ENCODE results near the gene UQCR10. TPM values are rescaled to one million over a fixed set of nuclear protein-coding genes. Genes with fewer than 3 reads are reported as not detected.

The UQCR10 gene
- polyA plus RNA-seq, 1 donor from 2014 or later = 192 TPM

GRCh38 chr22:29811377-29811776, 44.2 kb downstream of the UQCR10 start:
- no peak for TF ChIP-seq MXI1 (conservative IDR thresholded peaks at IDR 0.05; ENCODE audit: poor library complexity, severe bottlenecking)
- no peak for TF ChIP-seq EP300 (conservative IDR thresholded peaks at IDR 0.05; ENCODE audit: poor library complexity, severe bottlenecking)
- TF ChIP-seq SMC3 (conservative IDR thresholded peaks at IDR 0.05; ENCODE audit: poor library complexity) = no peak
- TF ChIP-seq POLR2AphosphoS5 (IDR thresholded peaks at IDR 0.05) = no peak
- no peak for TF ChIP-seq EZH2 (IDR thresholded peaks at IDR 0.05; ENCODE audit: borderline replicate concordance, insufficient read depth, low read length, poor library complexity, severe bottlenecking)
- no peak for TF ChIP-seq RAD21 (conservative IDR thresholded peaks at IDR 0.05)
- TF ChIP-seq TAF1 (IDR thresholded peaks at IDR 0.05; ENCODE audit: low read depth) = no peak
- no peak for TF ChIP-seq CTCF (IDR thresholded peaks at IDR 0.05; ENCODE audit: poor library complexity, severe bottlenecking)
- TF ChIP-seq, protein P1, sequence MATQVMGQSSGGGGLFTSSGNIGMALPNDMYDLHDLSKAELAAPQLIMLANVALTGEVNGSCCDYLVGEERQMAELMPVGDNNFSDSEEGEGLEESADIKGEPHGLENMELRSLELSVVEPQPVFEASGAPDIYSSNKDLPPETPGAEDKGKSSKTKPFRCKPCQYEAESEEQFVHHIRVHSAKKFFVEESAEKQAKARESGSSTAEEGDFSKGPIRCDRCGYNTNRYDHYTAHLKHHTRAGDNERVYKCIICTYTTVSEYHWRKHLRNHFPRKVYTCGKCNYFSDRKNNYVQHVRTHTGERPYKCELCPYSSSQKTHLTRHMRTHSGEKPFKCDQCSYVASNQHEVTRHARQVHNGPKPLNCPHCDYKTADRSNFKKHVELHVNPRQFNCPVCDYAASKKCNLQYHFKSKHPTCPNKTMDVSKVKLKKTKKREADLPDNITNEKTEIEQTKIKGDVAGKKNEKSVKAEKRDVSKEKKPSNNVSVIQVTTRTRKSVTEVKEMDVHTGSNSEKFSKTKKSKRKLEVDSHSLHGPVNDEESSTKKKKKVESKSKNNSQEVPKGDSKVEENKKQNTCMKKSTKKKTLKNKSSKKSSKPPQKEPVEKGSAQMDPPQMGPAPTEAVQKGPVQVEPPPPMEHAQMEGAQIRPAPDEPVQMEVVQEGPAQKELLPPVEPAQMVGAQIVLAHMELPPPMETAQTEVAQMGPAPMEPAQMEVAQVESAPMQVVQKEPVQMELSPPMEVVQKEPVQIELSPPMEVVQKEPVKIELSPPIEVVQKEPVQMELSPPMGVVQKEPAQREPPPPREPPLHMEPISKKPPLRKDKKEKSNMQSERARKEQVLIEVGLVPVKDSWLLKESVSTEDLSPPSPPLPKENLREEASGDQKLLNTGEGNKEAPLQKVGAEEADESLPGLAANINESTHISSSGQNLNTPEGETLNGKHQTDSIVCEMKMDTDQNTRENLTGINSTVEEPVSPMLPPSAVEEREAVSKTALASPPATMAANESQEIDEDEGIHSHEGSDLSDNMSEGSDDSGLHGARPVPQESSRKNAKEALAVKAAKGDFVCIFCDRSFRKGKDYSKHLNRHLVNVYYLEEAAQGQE (IDR thresholded peaks at IDR 0.05; ENCODE audit: borderline replicate concordance) = no peak
- H3K36me3 ChIP-seq (ENCODE audit: insufficient read depth, low read length) = peaks cover 22% of the 10 kb centered on the region
- no peaks in the 10 kb centered on the region for H3K79me2 ChIP-seq (replicated peaks; ENCODE audit: insufficient read depth, low read length)
- no peak overlapping the region for H3K4me3 ChIP-seq (ENCODE audit: low read length)
- H3K9ac ChIP-seq (ENCODE audit: low read length) = no peak overlapping the region
- no peaks in the 10 kb centered on the region for H3K9me3 ChIP-seq (ENCODE audit: low read length)
- no peak overlapping the region for H2AFZ ChIP-seq (ENCODE audit: low read depth, low read length)
- no peaks in the 10 kb centered on the region for H4K20me1 ChIP-seq (ENCODE audit: insufficient read depth)
- H3K4me2 ChIP-seq (ENCODE audit: low read length) = no peak overlapping the region
- no peak overlapping the region for H3K27ac ChIP-seq (ENCODE audit: low read length)
- H3K9me2 ChIP-seq (ENCODE audit: insufficient read depth, low read length) = no peaks in the 10 kb centered on the region
- H3F3A ChIP-seq (ENCODE audit: insufficient read depth, low read length, poor library complexity, severe bottlenecking) = no peaks in the 10 kb centered on the region
- H3K27me3 ChIP-seq (ENCODE audit: insufficient read depth, low read depth, low read length) = no peaks in the 10 kb centered on the region

DNA sequence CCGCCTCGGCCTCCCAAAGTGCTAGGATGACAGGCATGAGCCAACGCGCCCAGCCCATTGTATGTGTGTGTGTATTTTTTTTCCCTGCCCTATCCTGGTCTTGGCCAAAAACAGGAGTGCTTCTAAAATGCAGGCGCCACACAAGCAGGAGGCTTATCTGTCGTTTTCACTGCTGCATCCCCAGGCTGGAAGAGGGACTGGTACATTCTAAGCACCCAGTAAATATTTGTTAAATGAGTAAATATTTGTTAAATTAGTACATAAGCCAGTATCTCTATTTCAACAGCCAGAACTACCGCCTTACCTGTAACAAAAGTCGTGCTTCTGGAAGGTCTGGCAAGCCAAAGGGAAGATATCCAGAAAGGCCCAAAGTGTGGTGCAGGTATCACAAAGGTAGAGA, 46.0 kb downstream of the UQCR10 start:
- H3K9me2 ChIP-seq (ENCODE audit: insufficient read depth, low read length) = no peaks in the 10 kb centered on the region
- no peaks in the 10 kb centered on the region for H3K9me3 ChIP-seq (ENCODE audit: low read length)
- H3K36me3 ChIP-seq (ENCODE audit: insufficient read depth, low read length) = peaks cover 22% of the 10 kb centered on the region
- H3K27me3 ChIP-seq (ENCODE audit: insufficient read depth, low read depth, low read length) = no peaks in the 10 kb centered on the region
- no peak overlapping the region for H3K4me2 ChIP-seq (ENCODE audit: low read length)
- H3K9ac ChIP-seq (ENCODE audit: low read length) = no peak overlapping the region
- H4K20me1 ChIP-seq (ENCODE audit: insufficient read depth) = no peaks in the 10 kb centered on the region
- no peak overlapping the region for H3K27ac ChIP-seq (ENCODE audit: low read length)
- no peak overlapping the region for H3K4me3 ChIP-seq (ENCODE audit: low read length)
- no peaks in the 10 kb centered on the region for H3K79me2 ChIP-seq (replicated peaks; ENCODE audit: insufficient read depth, low read length)
- no peak overlapping the region for H2AFZ ChIP-seq (ENCODE audit: low read depth, low read length)
- TF ChIP-seq, protein P1 (IDR thresholded peaks at IDR 0.05; ENCODE audit: borderline replicate concordance) = no peak
- no peak for TF ChIP-seq POLR2AphosphoS5 (IDR thresholded peaks at IDR 0.05)
- no peak for TF ChIP-seq SMC3 (conservative IDR thresholded peaks at IDR 0.05; ENCODE audit: poor library complexity)
- no peak for TF ChIP-seq EP300 (conservative IDR thresholded peaks at IDR 0.05; ENCODE audit: poor library complexity, severe bottlenecking)
- no peak for TF ChIP-seq CTCF (IDR thresholded peaks at IDR 0.05; ENCODE audit: poor library complexity, severe bottlenecking)
- TF ChIP-seq TAF1 (IDR thresholded peaks at IDR 0.05; ENCODE audit: low read depth) = no peak
- TF ChIP-seq RAD21 (conservative IDR thresholded peaks at IDR 0.05) = no peak
- TF ChIP-seq EZH2 (IDR thresholded peaks at IDR 0.05; ENCODE audit: borderline replicate concordance, insufficient read depth, low read length, poor library complexity, severe bottlenecking) = no peak
- TF ChIP-seq MXI1 (conservative IDR thresholded peaks at IDR 0.05; ENCODE audit: poor library complexity, severe bottlenecking) = no peak
- no peaks in the 10 kb centered on the region for H3F3A ChIP-seq (ENCODE audit: insufficient read depth, low read length, poor library complexity, severe bottlenecking)

All from neural cell (in vitro differentiated cells).